Esophagus (tissue), 2 donors: ENCODE data around the gene WNT2B. TPM values are rescaled to one million over a fixed set of nuclear protein-coding genes. Genes with fewer than 3 reads are reported as not detected.

Source experiments
- H3K27ac ChIP-seq, 2 donors: one replicate each; pipeline ENCODE4 v1.5.1; 2013; ENCODE audit warnings: low read depth in 2 of 2, mild to moderate bottlenecking in 2 of 2, inconsistent platforms in 1 of 2, low read length in 1 of 2, moderate library complexity in 1 of 2
- H3K27me3 ChIP-seq, 2 donors: one replicate each; pipeline ENCODE4 v1.6.1; 2013; ENCODE audit warnings: low read length in 2 of 2, control low read depth in 1 of 2, mild to moderate bottlenecking in 1 of 2; ENCODE audit not compliant: insufficient read depth in 2 of 2, control insufficient read depth in 1 of 2
- H3K36me3 ChIP-seq, 2 donors: one replicate each; pipeline ENCODE4 v1.6.1; 2013; ENCODE audit warnings: low read length in 1 of 2; ENCODE audit not compliant: control insufficient read depth in 2 of 2, insufficient read depth in 2 of 2
- H3K4me1 ChIP-seq, 2 donors: one replicate each; pipeline ENCODE4 v1.6.1; 2013; ENCODE audit warnings: low read length in 1 of 2; ENCODE audit not compliant: control insufficient read depth in 2 of 2, insufficient read depth in 2 of 2
- H3K4me3 ChIP-seq, 2 donors: one replicate each; pipeline ENCODE4 v1.5.1; 2013; ENCODE audit warnings: low read length in 2 of 2, mild to moderate bottlenecking in 2 of 2, low read depth in 1 of 2, moderate library complexity in 1 of 2
- H3K9me3 ChIP-seq, 2 donors: one replicate each; pipeline ENCODE4 v1.6.1; 2013; ENCODE audit warnings: mild to moderate bottlenecking in 2 of 2, low read depth in 1 of 2, low read length in 1 of 2, moderate library complexity in 1 of 2; ENCODE audit not compliant: control insufficient read depth in 2 of 2, insufficient read depth in 1 of 2
- WGBS, 2 donors: extraction: QIAGEN DNeasy Blood & Tissue Kit; methylation state at CpG; one replicate each; pipeline ENCODE4 v1.1.7; 2013; 5-methylcytosine and 5-hydroxymethylcytosine counted together
- polyA plus RNA-seq, 2 donors: library from polyadenylated mRNA; stranded (reverse); fragments of 200-250 nt; gene quantifications; one replicate each; pipeline ENCODE4 v1.2.3, GENCODE V29; 2013
- donor health status: healthy with polysubstance abuse.
- donor health status: Bipolar disorder and iron deficiency.

WNT2B gene
- polyA plus RNA-seq, 2 donors, result 2.2 to 3.2 TPM

- Histone ChIP-seq H3K4me1 (peaks cover 0 to 20% of the 10 kb centered on the region in 2 donors), H3K4me3 (peak overlapping the region; percentile 53 to 56), H3K27me3 (no peaks in the 10 kb centered on the region), H3K9me3 (no peaks in the 10 kb centered on the region), H3K27ac (no peak overlapping the region), H3K36me3 (no peaks in the 10 kb centered on the region)
- WGBS, 2 donors, result 14 to 16% methylated on average over 57 to 66 of the region's 66 CpGs
Observed at GRCh38 chr1:112509005-112509659, 367 bp downstream of the WNT2B start.

GRCh38 chr1:112509660-112510178 is 954 bp downstream of the WNT2B start:
- Histone ChIP-seq H3K9me3 (no peaks in the 10 kb centered on the region), H3K36me3 (no peaks in the 10 kb centered on the region), H3K4me1 (peaks cover 0 to 20% of the 10 kb centered on the region in 2 donors), H3K4me3 (no peak overlapping the region), H3K27me3 (no peaks in the 10 kb centered on the region), H3K27ac (no peak overlapping the region)
- WGBS, 2 donors, result 63 to 66% methylated on average over 16 of the region's 16 CpGs

GRCh38 chr1:112510340-112510739 is 1.6 kb downstream of the WNT2B start:
- WGBS, 2 donors, result 75 to 83% methylated on average over 7 of the region's 7 CpGs
- H3K9me3 ChIP-seq, result no peaks in the 10 kb centered on the region
- no peaks in the 10 kb centered on the region for H3K36me3 ChIP-seq
- peaks cover 0 to 20% of the 10 kb centered on the region in 2 donors for H3K4me1 ChIP-seq
- no peak overlapping the region for H3K4me3 ChIP-seq
- H3K27me3 ChIP-seq, result no peaks in the 10 kb centered on the region
- no peak overlapping the region for H3K27ac ChIP-seq

GRCh38 chr1:112511897-112512296 is 3.1 kb downstream of the WNT2B start:
- H3K27ac ChIP-seq, result no peak overlapping the region
- peaks cover 0 to 20% of the 10 kb centered on the region in 2 donors for H3K4me1 ChIP-seq
- H3K27me3 ChIP-seq, result no peaks in the 10 kb centered on the region
- no peak overlapping the region for H3K4me3 ChIP-seq
- WGBS, 2 donors, result 39 to 47% methylated on average over 2 of the region's 2 CpGs
- no peaks in the 10 kb centered on the region for H3K9me3 ChIP-seq
- H3K36me3 ChIP-seq, result no peaks in the 10 kb centered on the region

GRCh38 chr1:112513112-112513870 is 4.5 kb downstream of the WNT2B start:
- Histone ChIP-seq H3K27ac (peak overlapping the region; percentile 65 to 73), H3K4me1 (peaks cover 0 to 22% of the 10 kb centered on the region in 2 donors)
- 41 to 50% methylated on average over 9 of the region's 9 CpGs for WGBS, 2 donors

GRCh38 chr1:112514901-112515300 is 6.1 kb downstream of the WNT2B start:
- Histone ChIP-seq H3K9me3 (no peaks in the 10 kb centered on the region), H3K36me3 (no peaks in the 10 kb centered on the region), H3K4me3 (no peak overlapping the region), H3K27me3 (no peaks in the 10 kb centered on the region), H3K27ac (no peak overlapping the region), H3K4me1 (peaks cover 0 to 15% of the 10 kb centered on the region in 2 donors)
- WGBS, 2 donors, result 97 to 98% methylated on average over 12 of the region's 12 CpGs

More at GRCh38 chr1:112513112-112513870, 4.5 kb downstream of the WNT2B start:
- H3K36me3 ChIP-seq, result no peaks in the 10 kb centered on the region
- no peak overlapping the region for H3K4me3 ChIP-seq
- no peaks in the 10 kb centered on the region for H3K27me3 ChIP-seq
- no peaks in the 10 kb centered on the region for H3K9me3 ChIP-seq

GRCh38 chr1:112515311-112516009 is 6.7 kb downstream of the WNT2B start:
- WGBS, 2 donors, result 71 to 84% methylated on average over 2 of the region's 2 CpGs
- Histone ChIP-seq H3K9me3 (no peaks in the 10 kb centered on the region), H3K4me1 (peaks cover 0 to 15% of the 10 kb centered on the region in 2 donors), H3K27ac (no peak overlapping the region), H3K4me3 (no peak overlapping the region), H3K36me3 (peaks cover 0 to 4% of the 10 kb centered on the region in 2 donors), H3K27me3 (no peaks in the 10 kb centered on the region)

- H3K36me3 ChIP-seq, result peaks cover 0 to 4% of the 10 kb centered on the region in 2 donors
- H3K9me3 ChIP-seq, result no peaks in the 10 kb centered on the region
- no peaks in the 10 kb centered on the region for H3K27me3 ChIP-seq
- no peak overlapping the region for H3K27ac ChIP-seq
- H3K4me1 ChIP-seq, result peaks cover 0 to 15% of the 10 kb centered on the region in 2 donors
- WGBS, 2 donors, result 94 to 96% methylated on average over 14 of the region's 14 CpGs
- H3K4me3 ChIP-seq, result no peak overlapping the region
Observed at GRCh38 chr1:112516141-112516540, 7.4 kb downstream of the WNT2B start.

GRCh38 chr1:112517231-112517630 is 8.5 kb downstream of the WNT2B start:
- Histone ChIP-seq H3K4me1 (peaks cover 0 to 15% of the 10 kb centered on the region in 2 donors), H3K27ac (no peak overlapping the region), H3K36me3 (peaks cover 0 to 4% of the 10 kb centered on the region in 2 donors), H3K27me3 (no peaks in the 10 kb centered on the region), H3K4me3 (no peak overlapping the region), H3K9me3 (no peaks in the 10 kb centered on the region)
- WGBS, 2 donors, result 67 to 68% methylated on average over 9 of the region's 9 CpGs
